Liver (tissue), 9 donors: ENCODE results near the gene NTMT1. TPM values are rescaled to one million over a fixed set of nuclear protein-coding genes. Genes with fewer than 3 reads are reported as not detected.

Source experiments
- DNase-seq: peaks from one replicate; pipeline ENCODE4 v3.0.0-alpha.2; 2017; ENCODE audit warnings: low spot score
- H3K27ac ChIP-seq, 2 donors: one replicate each; pipeline ENCODE4 v1.7.0; 2013; ENCODE audit warnings: inconsistent platforms in 2 of 2, low read length in 2 of 2, control low read depth in 1 of 2, low read depth in 1 of 2, mild to moderate bottlenecking in 1 of 2
- H3K27me3 ChIP-seq, 4 donors: one replicate each; pipeline versions ENCODE4 v1.6.1 to v1.7.0; 2013; ENCODE audit warnings: low read length in 3 of 4, inconsistent platforms in 1 of 4, mild to moderate bottlenecking in 1 of 4, moderate library complexity in 1 of 4; ENCODE audit not compliant: control insufficient read depth in 4 of 4, insufficient read depth in 4 of 4
- H3K36me3 ChIP-seq, 4 donors: one replicate each; pipeline versions ENCODE4 v1.6.1 to v1.7.0; 2013; ENCODE audit warnings: low read length in 3 of 4, mild to moderate bottlenecking in 3 of 4, low read depth in 1 of 4, moderate library complexity in 1 of 4; ENCODE audit not compliant: control insufficient read depth in 4 of 4, insufficient read depth in 3 of 4
- H3K4me1 ChIP-seq, 4 donors: one replicate each; pipeline versions ENCODE4 v1.6.1 to v1.7.0; 2013; ENCODE audit warnings: low read length in 3 of 4, mild to moderate bottlenecking in 3 of 4, moderate library complexity in 1 of 4; ENCODE audit not compliant: control insufficient read depth in 4 of 4, insufficient read depth in 4 of 4
- H3K4me3 ChIP-seq, 3 donors: one replicate each; pipeline versions ENCODE4 v1.6.1 to v1.7.0; 2013; ENCODE audit warnings: low read length in 3 of 3, control low read depth in 1 of 3, low read depth in 1 of 3, mild to moderate bottlenecking in 1 of 3
- H3K9ac ChIP-seq, 2 donors: one replicate each; pipeline ENCODE4 v1.7.0; 2013; ENCODE audit warnings: low read length in 2 of 2, mild to moderate bottlenecking in 2 of 2, moderate library complexity in 2 of 2, control low read depth in 1 of 2, low read depth in 1 of 2
- H3K9me3 ChIP-seq, 4 donors: one replicate each; pipeline versions ENCODE4 v1.6.1 to v1.7.0; 2013; ENCODE audit warnings: low read length in 3 of 4; ENCODE audit not compliant: control insufficient read depth in 4 of 4
- ATF3 ChIP-seq: IDR thresholded peaks from 2 replicates; pipeline ENCODE4 v1.6.1; 2016; ENCODE audit warnings: antibody characterized with exemption
- FOXA1 ChIP-seq: IDR thresholded peaks from 2 replicates; pipeline ENCODE4 v1.6.1; 2016; ENCODE audit warnings: antibody characterized with exemption
- FOXA2 ChIP-seq: IDR thresholded peaks from 2 replicates; pipeline ENCODE4 v1.6.1; 2016; ENCODE audit warnings: antibody characterized with exemption
- HNF4A ChIP-seq, 2 donors: conservative IDR thresholded peaks; 2 replicates each; pipeline ENCODE4 v1.6.1; 2016; ENCODE audit warnings: antibody characterized with exemption in 2 of 2, mild to moderate bottlenecking in 2 of 2
- HNF4G ChIP-seq: IDR thresholded peaks from 2 replicates; pipeline ENCODE4 v1.6.1; 2016; ENCODE audit warnings: antibody characterized with exemption
- JUND ChIP-seq, 2 donors: IDR thresholded peaks; 2 replicates each; pipeline ENCODE4 v1.6.1; 2016; ENCODE audit warnings: antibody characterized with exemption in 2 of 2
- MAX ChIP-seq: IDR thresholded peaks from 2 replicates; pipeline ENCODE4 v1.6.1; 2016; ENCODE audit warnings: antibody characterized with exemption
- NR2F2 ChIP-seq: IDR thresholded peaks from 2 replicates; pipeline ENCODE4 v1.6.1; 2016; ENCODE audit warnings: antibody characterized with exemption
- RAD21 ChIP-seq, 2 donors: IDR thresholded peaks; 2 replicates each; pipeline ENCODE4 v1.6.1; 2016; ENCODE audit warnings: antibody characterized with exemption in 2 of 2, mild to moderate bottlenecking in 2 of 2
- REST ChIP-seq: IDR thresholded peaks from 2 replicates; pipeline ENCODE4 v1.6.1; 2016; ENCODE audit warnings: antibody characterized with exemption, mild to moderate bottlenecking
- RXRA ChIP-seq, 2 donors: IDR thresholded peaks; 2 replicates each; pipeline ENCODE4 v1.6.1; 2017 to 2018; ENCODE audit warnings: antibody characterized with exemption in 2 of 2, mild to moderate bottlenecking in 1 of 2
- SP1 ChIP-seq: IDR thresholded peaks from 2 replicates; pipeline ENCODE4 v1.6.1; 2018; ENCODE audit warnings: antibody characterized with exemption, mild to moderate bottlenecking
- TAF1 ChIP-seq: conservative IDR thresholded peaks from 2 replicates; pipeline ENCODE4 v1.6.1; 2016; ENCODE audit warnings: antibody characterized with exemption, mild to moderate bottlenecking
- YY1 ChIP-seq: IDR thresholded peaks from 2 replicates; pipeline ENCODE4 v1.6.1; 2016; ENCODE audit warnings: antibody characterized with exemption, mild to moderate bottlenecking
- ZBTB33 ChIP-seq: IDR thresholded peaks from 2 replicates; pipeline ENCODE4 v1.6.1; 2016; ENCODE audit warnings: antibody characterized with exemption
- WGBS: extraction: QIAGEN DNeasy Blood & Tissue Kit; methylation state at CpG from one replicate; pipeline ENCODE4 v1.1.7; 2013; 5-methylcytosine and 5-hydroxymethylcytosine counted together
- polyA plus RNA-seq, 2 donors: library from polyadenylated mRNA; stranded (reverse) in 1 of 2; unstranded in 1 of 2; fragments of 200-250 nt in 1 of 2; fragments of >200 nt in 1 of 2; fragmentation: Nextera tagmentation in 1 of 2; extraction: Ambion mirVana in 1 of 2; gene quantifications; one replicate each; pipeline versions ENCODE4 v1.2.1 to v1.2.3, GENCODE V29; 2013 to 2015
- total RNA-seq, 2 donors: library from RNA; depleted of rRNA; stranded (reverse); fragments of >200 nt; gene quantifications; one replicate each; pipeline ENCODE4 v1.2.3, GENCODE V29; 2014
- donor health status: healthy.
- donor health status: healthy.
- donor health status: healthy.
- donor health status: healthy.
- donor health status: healthy.

NTMT1 gene
- total and polyA plus RNA-seq, 4 donors, result 13.1 to 42.5 (median 26.2) TPM

GRCh38 chr9:129602598-129603415, 23.2 kb upstream of the NTMT1 start:
- Histone ChIP-seq H3K9ac (no peak overlapping the region), H3K4me3 (no peak overlapping the region), H3K4me1 (peaks cover 4 to 19% (median 13%) of the 10 kb centered on the region in 4 donors), H3K36me3 (no peaks in the 10 kb centered on the region), H3K27me3 (peaks cover 0 to 2% (median 0%) of the 10 kb centered on the region in 4 donors), H3K27ac (no peak overlapping the region), H3K9me3 (no peaks in the 10 kb centered on the region)
- no peak for DNase-seq
- TF ChIP-seq NR2F2 (no peak), SP1 (no peak), MAX (no peak), RXRA (IDR thresholded peaks at IDR 0.05) (no peak), JUND (IDR thresholded peaks at IDR 0.05) (no peak), YY1 (no peak), ATF3 (no peak), RAD21 (IDR thresholded peaks at IDR 0.05) (no peak), REST (no peak), HNF4G (no peak)
- 76% methylated on average over 10 of the region's 10 CpGs for WGBS

- Histone ChIP-seq H3K4me1 (peaks cover 4 to 19% (median 12%) of the 10 kb centered on the region in 4 donors), H3K9me3 (no peaks in the 10 kb centered on the region), H3K9ac (no peak overlapping the region), H3K27me3 (no peaks in the 10 kb centered on the region), H3K4me3 (no peak overlapping the region), H3K36me3 (no peaks in the 10 kb centered on the region), H3K27ac (no peak overlapping the region)
- WGBS, result 91% methylated on average over 12 of the region's 12 CpGs
- no peak for DNase-seq
- TF ChIP-seq HNF4G, result no peak
- TF ChIP-seq FOXA2, result no peak
- no peak for TF ChIP-seq FOXA1
- TF ChIP-seq NR2F2, result no peak
- no peak for TF ChIP-seq ATF3
- TF ChIP-seq RXRA (IDR thresholded peaks at IDR 0.05), result no peak
- no peak for TF ChIP-seq TAF1
- no peak for TF ChIP-seq YY1
- no peak for TF ChIP-seq HNF4A (conservative IDR thresholded peaks at IDR 0.05)
- TF ChIP-seq ZBTB33, result no peak
- no peak for TF ChIP-seq REST
Measured at GRCh38 chr9:129604056-129604765, 21.8 kb upstream of the NTMT1 start.
